ENCODE data around the gene SEMA6A. TPM values are rescaled to one million over a fixed set of nuclear protein-coding genes. Genes with fewer than 3 reads are reported as not detected.

Gene SEMA6A
- total RNA-seq, 2 donors from 2014 or later = 7.4 to 11.4 TPM

DNA sequence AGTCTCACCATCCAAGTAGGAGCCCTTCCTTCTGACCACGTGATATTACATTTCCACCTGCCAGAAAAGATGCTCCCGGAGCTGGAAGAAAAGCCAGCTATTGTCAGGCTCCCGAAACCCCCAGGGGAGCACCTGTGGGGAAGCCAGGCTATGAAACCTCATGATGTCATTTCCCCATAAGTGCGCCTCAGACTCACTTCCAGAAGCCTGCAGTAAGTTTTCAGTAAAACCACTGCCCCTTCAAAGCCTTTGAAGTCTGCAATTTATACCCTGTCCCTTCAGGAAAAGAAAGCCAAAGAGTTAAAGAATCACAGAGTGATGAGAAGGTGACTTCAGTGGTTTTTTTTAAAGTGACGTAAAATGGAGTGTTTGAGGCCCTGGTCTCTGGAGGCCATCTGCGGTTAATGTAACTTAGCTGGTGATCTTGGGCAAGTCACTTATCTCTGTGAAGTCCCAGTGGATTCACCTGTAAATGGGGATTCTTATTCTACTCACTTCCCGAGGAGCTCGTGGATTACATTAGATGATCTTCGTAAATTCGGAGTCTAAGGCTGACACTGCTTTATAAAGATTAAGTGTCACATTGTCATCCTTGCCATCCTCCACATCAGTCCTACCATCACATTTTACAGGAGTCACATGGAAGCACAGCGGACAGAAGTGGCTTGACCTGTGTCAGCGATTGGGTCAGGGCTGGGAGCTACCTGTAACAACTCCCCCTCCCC is 2.6 kb upstream of the SEMA6A start:
- no peak for ATAC-seq (ENCODE audit: insufficient number of reproducible peaks, low FRiP score, low read depth)
- Histone ChIP-seq H3K4me3 (no peak overlapping the region), H3K9me3 (no peaks in the 10 kb centered on the region), H3K36me3 (no peaks in the 10 kb centered on the region), H3K4me1 (ENCODE audit: control insufficient read depth in 1 of 2, low read depth in 2 of 2) (peaks cover 24 to 38% of the 10 kb centered on the region in 2 donors), H3K27me3 (replicated peaks; ENCODE audit: insufficient read depth) (no peaks in the 10 kb centered on the region), H3K27ac (no peak overlapping the region)
- DNase-seq (ENCODE audit: low spot score) = no peak
- TF ChIP-seq, protein P1, sequence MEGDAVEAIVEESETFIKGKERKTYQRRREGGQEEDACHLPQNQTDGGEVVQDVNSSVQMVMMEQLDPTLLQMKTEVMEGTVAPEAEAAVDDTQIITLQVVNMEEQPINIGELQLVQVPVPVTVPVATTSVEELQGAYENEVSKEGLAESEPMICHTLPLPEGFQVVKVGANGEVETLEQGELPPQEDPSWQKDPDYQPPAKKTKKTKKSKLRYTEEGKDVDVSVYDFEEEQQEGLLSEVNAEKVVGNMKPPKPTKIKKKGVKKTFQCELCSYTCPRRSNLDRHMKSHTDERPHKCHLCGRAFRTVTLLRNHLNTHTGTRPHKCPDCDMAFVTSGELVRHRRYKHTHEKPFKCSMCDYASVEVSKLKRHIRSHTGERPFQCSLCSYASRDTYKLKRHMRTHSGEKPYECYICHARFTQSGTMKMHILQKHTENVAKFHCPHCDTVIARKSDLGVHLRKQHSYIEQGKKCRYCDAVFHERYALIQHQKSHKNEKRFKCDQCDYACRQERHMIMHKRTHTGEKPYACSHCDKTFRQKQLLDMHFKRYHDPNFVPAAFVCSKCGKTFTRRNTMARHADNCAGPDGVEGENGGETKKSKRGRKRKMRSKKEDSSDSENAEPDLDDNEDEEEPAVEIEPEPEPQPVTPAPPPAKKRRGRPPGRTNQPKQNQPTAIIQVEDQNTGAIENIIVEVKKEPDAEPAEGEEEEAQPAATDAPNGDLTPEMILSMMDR (IDR thresholded peaks at IDR 0.05) = no peak

DNA sequence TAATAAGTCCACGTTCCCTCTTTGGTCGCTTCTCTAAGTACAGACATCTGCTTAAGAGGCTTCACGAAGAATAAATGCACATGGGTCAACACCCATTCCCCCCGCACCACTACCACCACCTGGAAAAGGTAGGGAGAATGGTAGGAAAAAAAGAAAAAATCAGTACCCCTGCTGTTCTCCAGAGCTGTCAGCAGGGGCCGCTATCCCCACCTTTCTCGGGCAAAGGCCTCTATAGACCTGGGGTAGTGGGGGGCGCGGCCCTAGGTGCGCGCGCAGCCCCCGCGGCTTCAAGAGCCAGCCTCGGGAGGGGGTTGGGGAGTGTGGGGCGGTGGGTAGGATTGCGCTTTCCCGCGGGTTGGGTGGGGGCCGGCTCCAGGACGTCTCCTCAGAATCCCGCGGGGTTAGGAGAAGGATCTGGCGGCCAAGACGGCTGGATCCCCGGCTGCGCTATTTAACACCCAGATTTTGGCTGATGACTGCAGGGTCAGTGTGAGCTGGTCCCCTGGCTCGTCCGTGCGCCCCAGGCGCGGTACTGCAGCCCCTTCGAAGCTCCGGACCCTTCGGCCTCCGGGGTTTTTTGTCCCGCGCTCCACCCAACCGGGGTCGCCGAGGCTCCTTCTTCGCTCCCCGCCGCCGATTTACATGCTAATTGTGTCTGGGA is 1.6 kb upstream of the SEMA6A start:
- Histone ChIP-seq H3K9me3 (no peaks in the 10 kb centered on the region), H3K27me3 (replicated peaks; ENCODE audit: insufficient read depth) (no peaks in the 10 kb centered on the region), H3K4me1 (ENCODE audit: control insufficient read depth in 1 of 2, low read depth in 2 of 2) (peaks cover 24 to 44% of the 10 kb centered on the region in 2 donors), H3K36me3 (no peaks in the 10 kb centered on the region), H3K27ac (no peak overlapping the region), H3K4me3 (peak overlapping the region; percentile 78)
- no peak for ATAC-seq (ENCODE audit: insufficient number of reproducible peaks, low FRiP score, low read depth)
- no peak for DNase-seq (ENCODE audit: low spot score)
- TF ChIP-seq, protein P1 (IDR thresholded peaks at IDR 0.05) = peak; percentile 84

DNA sequence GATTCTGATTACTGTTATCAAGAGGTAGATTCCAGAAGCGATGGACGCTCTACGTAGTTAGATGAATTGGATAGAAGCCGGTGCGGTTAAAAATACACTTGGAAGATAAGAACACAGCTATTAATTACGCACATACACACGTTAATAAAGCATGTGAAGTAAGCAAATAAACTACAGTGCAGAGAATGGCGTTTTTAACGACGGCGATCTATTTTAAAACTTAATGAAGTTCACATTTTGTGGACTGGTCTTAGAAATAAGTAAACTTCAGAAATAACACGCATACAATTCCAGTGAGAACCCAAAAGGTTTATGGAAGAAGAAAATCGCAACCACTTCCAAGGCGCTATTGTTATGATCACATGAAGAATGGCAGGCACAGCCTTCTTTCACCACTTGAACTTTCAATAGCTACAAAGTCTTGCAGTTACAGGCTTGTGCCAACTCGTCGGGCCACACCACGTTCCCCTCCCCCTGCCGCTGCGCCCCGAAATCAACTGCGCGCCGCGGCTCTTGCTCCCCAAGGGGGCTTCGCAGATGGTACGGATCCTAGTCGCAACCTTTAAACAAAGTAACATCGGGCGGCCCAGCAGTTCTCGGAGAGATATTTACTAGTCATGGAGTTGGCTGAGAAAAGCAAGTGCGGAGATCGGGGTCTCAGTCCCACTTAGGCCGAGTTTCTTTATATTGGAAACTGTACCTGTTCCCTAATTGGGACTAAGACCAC is 866 bp upstream of the SEMA6A start:
- Histone ChIP-seq H3K27ac (no peak overlapping the region), H3K27me3 (replicated peaks; ENCODE audit: insufficient read depth) (no peaks in the 10 kb centered on the region), H3K36me3 (no peaks in the 10 kb centered on the region), H3K4me3 (peak overlapping the region; percentile 78), H3K9me3 (no peaks in the 10 kb centered on the region), H3K4me1 (ENCODE audit: control insufficient read depth in 1 of 2, low read depth in 2 of 2) (peaks cover 24 to 44% of the 10 kb centered on the region in 2 donors)
- DNase-seq (ENCODE audit: low spot score) (no peak), ATAC-seq (ENCODE audit: insufficient number of reproducible peaks, low FRiP score, low read depth) (no peak)
- TF ChIP-seq, protein P1 (IDR thresholded peaks at IDR 0.05) = no peak

DNA sequence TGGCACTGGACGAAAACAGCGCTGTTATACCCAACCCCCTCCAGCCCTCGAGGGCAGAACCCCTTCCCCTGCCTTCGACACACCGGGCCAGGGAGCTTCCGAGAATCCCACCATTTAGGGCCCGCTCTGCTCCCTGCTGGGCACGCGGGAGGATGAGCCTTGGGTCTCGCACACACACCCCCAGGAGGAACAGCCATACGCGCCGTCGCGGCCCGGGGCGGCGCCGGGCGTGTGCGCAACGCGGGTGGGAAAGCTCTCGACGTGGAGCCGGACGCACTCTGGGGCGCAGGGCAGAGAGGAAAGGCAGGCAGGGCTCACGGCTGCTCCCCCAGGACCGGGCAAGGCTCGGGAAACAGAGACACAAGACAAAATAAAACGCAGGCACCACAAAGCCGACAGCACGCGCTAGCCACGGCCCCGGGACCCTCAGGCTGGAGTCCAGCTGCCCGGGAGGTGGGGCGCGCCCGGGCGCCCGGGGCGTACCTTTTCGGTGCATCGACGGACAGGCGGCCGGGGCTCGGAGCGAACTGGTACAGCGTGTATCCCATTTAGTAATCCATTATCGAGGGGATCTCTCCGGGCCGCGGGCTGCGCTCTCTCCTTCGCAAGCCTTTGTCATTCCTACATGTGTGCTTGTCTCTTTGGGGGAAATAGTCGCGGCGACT is 789 bp downstream of the SEMA6A start:
- TF ChIP-seq, protein P1 (IDR thresholded peaks at IDR 0.05) = no peak
- no peak overlapping the region for H3K27ac ChIP-seq
- peak overlapping the region; percentile 78 for H3K4me3 ChIP-seq
- H3K4me1 ChIP-seq (ENCODE audit: control insufficient read depth in 1 of 2, low read depth in 2 of 2) = peaks cover 24 to 44% of the 10 kb centered on the region in 2 donors
- no peaks in the 10 kb centered on the region for H3K9me3 ChIP-seq
- ATAC-seq (ENCODE audit: insufficient number of reproducible peaks, low FRiP score, low read depth) (no peak), DNase-seq (ENCODE audit: low spot score) (no peak)
- H3K27me3 ChIP-seq (replicated peaks; ENCODE audit: insufficient read depth) = no peaks in the 10 kb centered on the region
- H3K36me3 ChIP-seq = no peaks in the 10 kb centered on the region
